HS-5 (cell line): Measurements from ENCODE around the gene LRRC1.
"Not testable (repeated sequence)": the region's sequence is repeated elsewhere in the genome, so short reads cannot be mapped to it uniquely, and the experiment has no call there.

ENCODE experiments used
- DNase-seq: peaks from one replicate; pipeline ENCODE4 v3.0.0-alpha.2; 2012; ENCODE audit warnings: low read depth

The LRRC1 gene

DNA sequence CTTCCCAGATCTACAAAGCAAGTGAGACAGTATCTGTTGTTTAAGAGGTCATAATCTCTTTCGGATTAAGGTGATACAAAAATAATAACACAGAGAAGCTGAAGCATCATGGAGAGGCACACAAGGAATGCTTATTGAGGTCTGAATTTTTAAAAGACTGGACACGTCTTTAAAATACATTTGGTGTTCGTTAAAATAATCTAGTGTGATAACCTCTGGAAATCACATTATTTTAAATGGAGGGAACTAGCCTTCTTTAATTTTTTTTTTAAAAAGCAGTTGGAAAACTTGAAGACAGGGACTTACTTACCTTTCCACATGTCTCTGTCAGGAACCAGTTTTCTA lies 1.9 kb upstream of the LRRC1 start:
- no peak for DNase-seq

DNA sequence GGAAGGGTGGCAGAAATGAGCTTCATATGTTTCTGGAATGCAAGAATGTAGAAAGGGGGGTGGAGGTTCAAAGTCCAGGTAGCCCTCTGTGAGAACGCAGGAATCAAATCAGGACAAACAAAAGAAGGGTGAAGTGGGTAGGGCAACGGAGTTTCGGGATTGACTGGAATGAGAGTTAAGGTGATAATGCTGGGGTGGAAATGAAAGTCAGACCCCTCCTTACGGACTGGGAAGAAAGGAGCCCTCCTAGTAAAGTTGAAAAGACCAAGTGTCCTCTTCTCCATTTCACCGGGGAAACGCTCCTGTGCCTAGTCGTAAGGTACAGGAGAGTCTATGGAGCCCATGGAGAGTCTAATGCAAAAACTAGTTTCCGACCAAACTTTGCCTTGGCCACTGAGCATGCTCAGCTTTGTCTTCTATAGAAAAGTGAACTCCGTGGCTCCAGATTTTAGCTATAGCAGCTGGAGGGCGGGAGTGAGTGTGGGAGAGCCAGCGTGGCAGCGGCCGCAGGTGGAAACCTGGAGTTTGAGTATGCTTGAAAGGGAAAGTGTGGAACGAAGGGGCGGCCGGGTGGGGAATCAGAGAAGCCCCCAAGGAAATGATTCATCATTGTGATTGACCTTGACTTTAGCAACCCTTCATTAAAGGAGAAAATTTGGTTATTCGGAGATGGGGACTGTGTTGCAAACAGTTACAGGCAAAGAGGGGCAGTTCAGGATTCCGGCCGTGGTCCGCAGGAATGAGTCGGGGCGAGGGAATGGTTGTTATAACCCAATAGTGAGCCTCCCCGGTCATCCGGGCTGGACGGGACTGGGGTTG lies 1.3 kb upstream of the LRRC1 start:
- no peak for DNase-seq

DNA sequence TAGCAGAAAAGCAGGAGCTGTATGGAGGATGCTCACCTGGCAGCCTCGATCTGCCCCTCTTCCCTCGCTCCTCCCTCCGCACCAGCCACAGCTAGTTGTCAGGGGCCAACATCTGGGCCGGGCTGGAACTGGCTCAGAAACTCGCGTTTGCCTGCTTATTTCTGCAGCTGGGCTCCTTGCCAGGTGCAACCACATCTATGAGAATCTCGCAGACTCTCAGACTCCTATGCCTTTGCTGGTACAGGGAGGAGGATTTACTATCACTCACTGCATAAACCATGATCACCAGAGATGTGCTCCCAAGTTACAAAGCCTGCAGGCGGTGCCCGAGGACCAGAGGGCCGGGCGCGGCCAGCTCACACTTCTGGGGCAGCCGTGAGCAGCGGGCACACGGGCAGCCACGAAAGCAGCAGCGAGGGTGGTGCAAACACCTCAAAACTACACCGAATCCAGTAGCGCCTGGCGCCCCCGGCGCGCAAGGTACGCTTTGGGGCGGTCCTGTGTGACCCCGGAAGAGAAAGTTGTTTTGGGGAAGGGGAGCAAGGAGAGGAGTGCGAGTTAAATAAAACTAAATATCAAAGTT lies 577 bp upstream of the LRRC1 start:
- DNase-seq, result peak; percentile 39

DNA sequence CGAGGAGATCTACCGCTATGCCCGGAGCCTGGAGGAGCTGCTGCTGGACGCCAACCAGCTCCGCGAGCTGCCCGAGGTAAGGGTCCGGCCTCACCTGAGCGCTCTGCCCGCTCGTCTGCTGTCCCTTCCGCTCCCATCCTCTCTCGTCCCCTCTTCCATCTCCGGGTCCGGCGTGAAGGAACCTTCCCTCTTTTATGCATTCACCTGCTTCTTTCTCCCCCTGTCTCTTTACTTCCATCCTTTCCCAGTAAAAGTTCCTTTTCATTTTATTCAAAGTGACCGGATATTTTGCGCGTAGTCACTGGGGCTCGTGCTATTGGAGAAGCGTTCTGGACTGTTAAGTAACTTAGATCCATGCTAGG lies 516 bp downstream of the LRRC1 start:
- no peak for DNase-seq

DNA sequence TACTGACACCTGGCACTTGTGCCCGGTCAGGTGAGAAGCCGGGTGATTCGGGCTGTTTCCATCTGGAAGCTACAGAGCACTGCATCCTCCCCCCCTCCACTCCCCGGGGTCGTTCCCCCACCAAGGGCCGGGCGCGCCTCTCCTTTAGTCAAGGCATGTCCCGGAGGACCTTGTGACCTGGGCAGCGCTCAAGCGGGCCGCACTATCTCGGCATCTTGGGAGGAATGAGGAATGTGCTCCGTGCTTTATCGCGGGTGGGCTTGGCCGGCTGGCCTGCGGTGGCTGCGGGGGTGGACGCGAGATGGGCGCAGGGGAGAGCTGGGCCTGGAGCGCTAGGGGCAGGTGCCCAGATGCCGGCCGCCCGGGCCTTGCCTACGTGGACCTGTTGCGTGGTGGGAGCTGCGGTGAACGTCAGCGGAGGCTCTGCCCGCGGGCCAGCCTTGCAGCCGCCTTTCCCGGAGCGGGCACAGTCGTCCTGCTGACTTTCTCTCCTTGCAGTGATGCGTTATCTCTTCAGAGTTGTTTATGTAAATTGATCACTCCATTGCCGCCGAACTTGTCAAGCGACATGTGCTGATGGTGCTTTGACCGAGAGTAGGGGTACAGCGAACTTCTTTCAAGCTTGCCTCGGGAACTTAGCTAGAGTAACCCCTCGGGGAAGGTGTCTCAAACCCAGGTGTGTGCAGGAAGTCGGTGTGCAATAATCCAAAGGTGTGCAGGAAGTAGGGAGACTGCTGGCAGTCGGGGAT lies 1.1 kb downstream of the LRRC1 start:
- DNase-seq, result no peak

DNA sequence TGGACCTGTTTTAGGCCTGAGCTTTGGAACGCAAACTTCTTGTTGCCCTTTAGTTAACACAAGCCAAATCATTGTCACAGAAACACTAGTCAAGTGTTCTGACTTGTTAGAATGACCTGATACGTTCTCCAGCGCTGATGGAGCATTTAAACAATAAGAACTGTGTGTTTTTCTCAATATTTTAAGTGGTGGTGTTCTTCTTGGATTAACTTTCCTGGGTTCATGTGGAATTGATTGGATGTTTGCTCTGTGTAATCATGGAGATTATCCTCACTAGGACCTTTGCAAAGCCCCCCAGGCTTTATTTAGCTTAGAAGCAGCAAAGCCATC lies 1.6 kb downstream of the LRRC1 start:
- no peak for DNase-seq

DNA sequence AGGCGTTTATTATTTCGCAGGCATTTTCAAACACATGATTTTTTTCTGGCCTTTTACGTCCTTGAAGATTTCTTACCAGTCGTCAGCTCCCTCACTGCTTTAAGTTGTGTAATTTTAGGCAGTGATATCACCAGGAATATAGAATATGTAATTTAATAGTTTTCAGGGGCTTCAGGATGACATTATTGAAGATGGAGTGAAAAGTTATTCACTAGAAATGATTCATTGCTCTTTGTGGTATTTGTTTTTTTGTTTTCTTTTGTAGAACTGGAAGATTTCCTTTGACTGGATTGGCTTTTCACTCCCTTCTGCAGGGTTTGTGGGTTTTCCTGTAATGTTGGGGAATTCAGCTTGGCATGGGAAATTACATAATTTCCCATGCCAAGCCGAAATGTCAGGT lies 2.0 kb downstream of the LRRC1 start:
- DNase-seq, result no peak

DNA sequence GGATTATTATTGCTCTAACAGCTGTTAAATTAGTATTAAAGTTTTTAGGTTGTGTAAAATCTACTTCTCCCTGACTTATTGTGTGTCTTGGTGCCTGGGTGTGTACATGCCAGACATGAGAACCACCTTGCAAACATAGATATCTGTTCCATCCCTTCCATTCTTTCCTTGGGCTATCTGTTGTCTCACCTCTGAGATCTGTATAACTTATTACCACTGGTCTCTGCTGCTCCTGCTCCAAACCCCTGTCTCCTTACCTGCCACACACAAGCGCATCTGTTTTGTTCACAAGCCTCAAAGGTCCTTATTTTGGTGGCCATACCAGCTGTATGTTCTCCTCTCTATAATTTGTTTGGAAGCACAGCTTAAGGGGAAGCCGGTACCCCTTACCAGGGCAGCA lies 2.5 kb downstream of the LRRC1 start:
- DNase-seq, result no peak

DNA sequence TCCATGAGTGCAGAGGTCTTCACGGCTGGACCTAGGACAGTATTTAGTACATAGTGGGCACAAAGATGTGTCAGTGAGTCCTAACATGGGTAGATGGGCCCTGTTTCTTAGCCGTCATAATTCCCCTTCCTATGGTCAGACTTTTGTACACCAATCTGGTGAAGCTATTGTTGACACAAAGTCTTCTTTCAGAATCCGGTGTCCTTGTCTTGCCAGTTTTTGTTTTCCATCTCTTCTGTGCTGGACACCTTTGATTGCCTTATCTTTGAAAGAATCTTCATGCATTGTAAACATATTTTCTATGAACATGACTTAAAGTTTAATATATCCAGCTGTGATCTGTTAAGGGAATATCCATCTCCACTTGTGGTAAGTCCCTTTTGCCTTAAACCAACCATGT lies 4.5 kb downstream of the LRRC1 start:
- DNase-seq, result no peak

DNA sequence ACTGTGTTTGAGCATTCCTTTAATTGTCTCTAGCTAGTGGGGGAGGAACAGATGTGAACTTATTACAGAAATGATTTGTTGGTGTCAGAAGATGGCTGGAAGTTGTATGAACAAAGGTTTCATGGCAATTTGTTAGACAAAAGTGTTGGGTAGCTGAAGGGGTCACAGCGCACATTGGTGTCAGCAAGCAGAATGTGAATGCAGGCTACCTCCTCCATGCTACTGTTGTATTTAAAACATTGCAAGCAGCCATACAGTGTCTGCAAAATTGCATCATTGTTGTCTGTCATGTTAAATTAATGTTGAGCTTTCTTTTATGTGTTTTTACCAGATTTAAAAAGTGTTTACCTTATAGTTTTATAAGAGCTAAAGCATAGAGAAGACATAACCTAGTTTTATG lies 6.2 kb downstream of the LRRC1 start:
- DNase-seq, result no peak

DNA sequence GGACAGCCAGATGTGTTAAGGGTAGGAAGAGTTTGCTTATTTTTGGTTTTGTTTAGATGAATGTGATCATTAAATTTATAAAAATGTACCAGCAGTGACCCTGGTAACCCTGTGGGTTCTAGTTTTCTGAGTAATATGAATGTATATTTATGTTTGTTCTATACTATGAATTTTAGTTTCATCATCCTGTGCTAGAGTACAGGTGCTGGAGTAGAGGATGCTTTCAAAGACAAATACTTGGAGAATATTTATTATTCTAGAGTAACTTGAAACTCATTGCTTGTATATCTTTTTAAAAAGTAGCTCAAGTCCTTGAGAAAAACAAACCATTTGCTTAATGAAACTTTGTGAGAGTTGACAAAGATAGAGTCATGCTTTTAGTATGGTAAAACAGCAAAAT lies 7.8 kb downstream of the LRRC1 start:
- DNase-seq, result no peak

DNA sequence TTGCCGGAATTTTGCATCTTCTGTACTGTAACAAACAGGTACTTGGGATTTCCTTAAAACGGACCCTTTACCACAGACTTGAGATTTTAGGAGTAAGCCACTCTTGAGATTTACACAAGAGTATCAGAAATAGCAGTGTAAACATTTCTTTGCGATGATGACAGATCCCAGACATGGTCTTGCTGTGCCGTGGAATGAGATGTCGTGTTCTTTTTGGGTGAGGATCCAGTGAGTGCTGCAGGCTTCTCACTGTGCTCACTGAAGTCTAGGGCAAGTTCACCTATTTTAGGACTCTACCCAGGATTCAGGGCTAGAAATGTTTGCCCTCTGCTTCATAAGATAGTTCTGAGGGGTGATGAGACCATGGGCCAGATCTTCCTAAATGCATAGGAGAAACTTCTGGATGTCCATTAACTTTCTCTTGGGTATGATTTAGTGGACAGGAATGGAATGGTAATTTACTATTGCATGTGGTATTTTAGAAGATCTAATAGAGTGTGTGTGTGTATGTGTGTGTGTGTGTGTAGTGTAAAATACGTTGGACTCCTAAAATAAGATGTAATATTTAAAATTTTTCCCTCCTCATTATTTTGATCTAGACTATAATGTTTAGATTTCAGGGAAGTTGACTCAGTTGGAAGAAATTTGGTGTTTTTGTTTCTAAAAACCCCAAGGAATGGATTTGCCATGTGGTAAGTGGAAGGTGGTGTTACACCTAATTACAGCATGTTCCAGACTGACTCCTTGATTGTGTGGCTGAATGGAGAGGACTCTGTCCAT lies 8.5 kb downstream of the LRRC1 start:
- no peak for DNase-seq

DNA sequence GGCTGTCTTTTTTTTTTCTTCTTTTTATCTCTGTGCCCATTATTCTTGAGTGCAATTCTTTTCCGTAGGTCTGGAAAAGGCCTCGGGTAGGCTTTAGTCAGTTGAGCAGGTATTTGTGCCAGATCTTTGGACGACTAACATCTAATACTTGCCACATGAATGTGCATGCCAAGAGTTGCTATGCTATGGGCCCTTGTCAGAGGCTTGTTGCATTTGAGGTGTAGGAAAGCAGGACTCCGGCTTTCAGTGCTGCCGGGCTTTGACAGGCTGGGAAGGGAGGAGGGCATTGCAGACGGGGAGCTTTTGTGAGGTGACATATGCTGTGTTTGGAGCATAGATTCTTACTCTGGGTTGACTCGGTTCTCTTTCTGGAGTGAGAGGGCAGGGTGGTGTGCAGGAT lies 10.2 kb downstream of the LRRC1 start:
- no peak for DNase-seq

DNA sequence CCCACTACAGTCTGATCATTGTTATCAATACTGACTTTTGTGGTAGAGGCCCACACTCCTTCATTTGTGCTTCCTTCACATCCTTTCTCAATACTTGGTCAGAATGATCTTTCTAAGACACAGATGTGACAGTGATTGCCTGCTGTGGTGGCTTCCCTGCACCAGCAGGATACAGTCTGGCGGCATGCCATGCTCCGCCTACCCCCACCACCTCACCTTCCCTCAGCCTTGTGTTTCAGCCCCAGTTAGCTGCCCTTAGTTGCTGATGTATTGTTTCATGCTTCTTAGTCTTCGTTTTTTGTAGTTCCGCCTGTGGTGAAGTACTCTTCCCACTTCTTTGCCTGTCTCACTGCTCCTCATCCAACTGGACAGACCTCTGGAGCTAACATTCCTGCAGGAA lies 10.9 kb downstream of the LRRC1 start:
- no peak for DNase-seq

DNA sequence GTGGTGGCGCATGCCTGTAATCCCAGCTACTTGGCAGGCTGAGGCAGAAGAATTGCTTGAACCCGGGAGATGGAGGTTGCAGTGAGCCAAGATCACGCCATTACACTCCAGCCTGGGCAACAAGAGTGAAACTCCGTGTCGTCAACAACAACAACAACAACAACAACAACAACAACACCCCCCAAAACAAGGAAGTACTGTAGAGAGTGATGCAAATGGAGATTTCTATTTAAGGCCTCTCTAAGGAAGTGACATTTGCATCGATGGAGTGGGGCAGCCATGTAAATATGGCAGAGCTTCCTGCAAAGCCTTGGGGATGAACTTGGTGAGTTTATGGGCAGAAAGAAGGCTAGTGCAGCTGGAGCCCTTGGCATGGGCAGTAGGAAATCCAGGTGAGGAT lies 12.8 kb downstream of the LRRC1 start:
- DNase-seq, result not testable (repeated sequence)

DNA sequence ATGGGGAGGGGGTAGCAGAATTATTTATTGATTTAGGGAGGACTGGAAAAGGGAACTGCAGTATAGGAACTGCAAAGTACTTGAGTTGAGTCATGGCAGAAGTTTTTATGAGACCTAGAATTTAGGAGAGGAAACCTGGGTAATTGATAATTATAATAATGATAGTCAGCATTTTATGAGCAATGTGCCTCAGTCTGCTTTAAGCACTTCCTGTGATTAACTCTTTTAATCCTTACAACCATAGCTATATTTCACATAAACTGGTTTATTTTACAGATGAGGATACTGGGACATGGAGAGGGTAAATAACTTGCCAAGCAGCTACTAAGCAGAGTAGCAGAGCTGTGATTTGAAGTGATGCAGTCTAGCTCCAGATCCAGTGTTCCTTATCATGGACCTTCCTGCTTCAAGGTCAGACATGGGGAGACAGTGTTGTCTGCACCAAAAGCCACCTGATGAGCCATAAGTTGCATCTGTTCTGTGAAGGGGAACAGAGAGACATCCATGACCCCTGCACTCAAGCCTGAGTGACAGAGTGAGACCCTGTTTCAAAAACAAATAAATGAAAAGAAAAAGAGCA lies 13.6 kb downstream of the LRRC1 start:
- no peak for DNase-seq

DNA sequence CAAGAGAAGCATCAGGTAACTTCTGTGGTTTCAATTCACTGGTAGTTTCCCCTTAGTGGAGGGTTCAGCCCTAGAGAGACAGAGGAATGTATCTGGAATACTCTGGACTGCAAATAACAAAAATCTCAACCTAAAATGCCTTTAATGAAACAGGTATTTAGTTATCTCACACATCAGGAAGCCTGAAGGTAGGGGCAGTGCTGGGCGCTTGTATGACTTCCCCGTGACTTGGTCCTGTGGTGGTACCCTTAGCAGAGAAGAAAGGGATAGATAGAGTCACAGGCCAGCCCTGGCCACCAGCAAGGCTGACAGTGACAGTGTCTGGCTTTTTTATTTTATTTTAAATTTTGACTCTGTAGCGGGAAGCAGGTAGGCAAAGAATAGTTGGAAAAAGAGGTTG lies 14.9 kb downstream of the LRRC1 start:
- DNase-seq, result no peak

DNA sequence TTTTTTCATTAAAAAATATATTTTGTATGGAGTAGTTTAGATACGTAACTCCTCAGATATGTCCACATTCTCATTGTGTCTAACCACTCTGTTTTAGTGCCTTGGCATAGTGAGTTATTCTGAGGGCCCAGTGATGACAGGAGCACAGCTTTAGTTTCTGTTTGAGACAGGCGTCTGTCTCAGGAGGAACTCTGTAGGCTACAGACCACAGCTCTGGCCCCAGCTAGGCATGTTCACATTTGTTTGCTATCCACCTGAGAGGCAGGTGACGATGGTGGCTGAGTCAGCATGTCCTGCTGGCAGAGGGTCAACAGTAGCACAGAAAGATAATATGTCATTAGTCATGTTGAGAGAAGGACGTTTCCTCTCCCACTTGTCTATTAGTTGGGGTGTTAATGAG lies 16.3 kb downstream of the LRRC1 start:
- DNase-seq, result no peak

DNA sequence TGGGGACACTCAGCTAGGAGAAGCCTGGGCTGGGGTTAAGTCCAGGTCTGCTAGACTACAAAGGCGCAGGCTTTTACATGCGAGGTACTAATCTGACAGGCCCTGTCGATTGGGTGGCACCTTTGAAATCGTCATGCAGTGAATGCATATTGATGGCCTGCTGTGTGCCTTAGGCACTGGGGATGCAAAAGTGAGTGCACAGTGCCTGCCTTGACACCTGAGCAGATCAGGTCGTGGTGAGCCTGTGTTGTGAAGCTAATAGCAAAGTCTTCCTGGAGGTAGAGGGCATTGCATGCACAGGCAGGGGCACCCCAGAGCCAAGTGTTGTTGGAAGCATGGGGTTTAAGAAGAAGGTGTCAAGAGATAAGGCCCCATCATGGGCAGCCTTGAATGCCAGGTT lies 16.9 kb downstream of the LRRC1 start:
- DNase-seq, result no peak

DNA sequence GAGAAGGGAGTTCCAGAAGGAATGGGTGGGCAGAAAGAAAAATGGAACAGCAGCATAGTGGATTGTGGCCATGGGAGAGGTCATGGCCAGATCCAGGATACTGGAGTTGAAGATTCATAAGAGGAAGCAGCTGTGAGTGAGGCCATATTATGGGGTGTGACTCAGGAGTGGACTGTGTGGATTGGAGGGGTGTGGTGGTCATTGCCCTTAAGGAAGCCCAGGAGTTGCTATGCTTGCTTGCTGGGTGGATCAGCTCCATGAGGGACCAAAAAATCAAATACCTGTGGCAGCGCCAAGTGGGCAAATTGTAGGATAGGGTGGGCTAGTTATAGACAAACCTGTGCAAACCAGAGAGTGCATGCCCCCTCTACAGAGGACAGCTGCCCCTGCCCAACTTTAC lies 18.3 kb downstream of the LRRC1 start:
- DNase-seq, result no peak

DNA sequence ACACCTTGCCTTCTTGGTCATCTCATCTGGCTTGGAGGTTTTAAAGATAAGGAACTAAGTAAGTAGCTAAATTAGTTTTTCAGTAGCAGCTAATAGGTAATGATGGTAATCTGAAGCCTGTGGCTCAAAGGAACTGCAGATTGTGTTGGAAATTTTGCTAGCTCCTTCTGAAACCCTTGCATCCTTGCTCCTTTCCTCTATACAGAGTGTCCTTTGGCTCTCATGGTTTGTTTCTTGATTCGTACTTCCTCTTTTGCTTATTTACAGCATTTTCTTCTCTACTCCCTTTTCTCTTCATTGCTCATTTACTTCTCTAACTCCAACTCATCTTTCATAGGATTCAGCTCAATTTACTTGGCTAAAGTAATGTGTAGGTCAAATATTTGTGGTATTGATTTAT lies 19.0 kb downstream of the LRRC1 start:
- no peak for DNase-seq

DNA sequence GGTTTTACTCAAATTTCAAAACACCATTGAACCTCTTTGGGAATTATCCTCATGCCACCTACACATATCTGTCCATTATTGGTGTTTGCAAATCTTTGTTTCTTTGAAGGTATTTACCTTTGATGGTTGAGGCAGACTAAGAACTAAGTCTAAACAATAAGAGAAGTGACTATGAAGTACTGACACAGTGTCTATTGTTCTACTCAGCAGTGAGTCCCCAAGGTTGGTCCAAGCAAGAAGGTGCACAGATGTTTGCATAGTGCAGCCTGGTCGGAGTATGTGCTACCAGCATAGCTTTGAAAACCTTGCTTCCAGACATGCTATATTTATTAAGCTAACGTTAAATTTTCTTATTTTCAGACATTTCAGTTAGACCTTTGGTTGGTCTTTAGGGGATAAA lies 19.5 kb downstream of the LRRC1 start:
- no peak for DNase-seq
